Stimulated activated CD8-positive, alpha-beta memory T cell treated with anti-CD3 and anti-CD28 coated beads, Interleukin-15, amount 100 ng/mL, for 4 hours (primary cell): ENCODE results near the gene ZDHHC11B.
"Not testable (repeated sequence)": the region's sequence is repeated elsewhere in the genome, so short reads cannot be mapped to it uniquely, and the experiment has no call there.

Source experiments
- DNase-seq, 2 donors: peaks; one replicate each; pipeline ENCODE4 v3.0.0-alpha.2; 2020; ENCODE audit warnings: low read depth in 2 of 2

ZDHHC11B gene

DNA sequence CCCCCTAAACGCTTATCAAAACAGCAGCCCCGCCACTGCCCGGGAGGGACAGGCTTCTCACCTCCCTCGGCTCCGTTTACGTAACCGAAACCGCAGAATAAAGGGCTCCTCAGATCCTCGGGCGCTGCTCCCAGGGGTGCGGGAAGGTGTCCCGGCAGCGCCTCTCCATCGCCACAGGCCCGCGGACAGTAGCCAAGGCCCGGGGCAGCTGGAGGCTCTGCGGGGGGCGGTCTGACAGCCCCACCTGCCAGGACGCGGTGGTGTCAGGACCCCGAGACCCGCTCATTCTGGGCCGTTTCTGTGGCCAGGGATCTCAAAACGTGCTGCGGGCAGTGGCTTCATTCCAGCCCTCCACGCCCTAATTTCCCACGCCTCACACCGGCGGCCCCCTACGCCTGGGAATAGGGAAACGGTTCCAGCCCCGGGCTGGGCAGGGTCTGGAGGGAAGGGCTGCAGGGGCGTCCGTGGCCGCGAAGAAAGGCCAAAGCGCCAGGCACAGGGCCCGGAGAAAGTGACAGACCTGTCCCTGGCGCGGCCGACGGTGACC lies 575 bp downstream of the ZDHHC11B start:
- DNase-seq = not testable (repeated sequence)

GRCh38 chr5:783049-783802 lies 1.3 kb downstream of the ZDHHC11B start:
- not testable (repeated sequence) for DNase-seq

GRCh38 chr5:782356-782755 lies 2.2 kb downstream of the ZDHHC11B start:
- not testable (repeated sequence) for DNase-seq

GRCh38 chr5:780571-780970 lies 4.0 kb downstream of the ZDHHC11B start:
- not testable (repeated sequence) for DNase-seq

DNA sequence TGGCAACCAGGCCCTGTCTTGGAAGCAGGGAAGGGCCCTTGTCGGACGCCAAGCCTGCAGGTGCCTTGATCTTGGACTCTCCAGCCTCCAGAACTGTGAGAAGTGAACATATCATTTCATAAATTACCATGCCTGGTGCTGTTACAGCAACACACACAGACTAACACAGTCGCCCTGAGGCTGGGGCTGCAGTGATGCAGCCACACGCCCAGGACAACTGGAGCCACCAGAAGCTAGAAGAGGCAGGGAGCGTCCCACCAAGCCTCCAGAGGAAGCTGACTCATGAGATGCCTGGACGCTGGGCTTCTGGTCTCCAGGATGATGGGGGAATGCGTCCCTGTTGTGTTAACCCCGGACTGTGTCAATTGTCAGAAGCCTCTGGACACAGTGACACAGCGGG lies 5.6 kb downstream of the ZDHHC11B start:
- not testable (repeated sequence) for DNase-seq

DNA sequence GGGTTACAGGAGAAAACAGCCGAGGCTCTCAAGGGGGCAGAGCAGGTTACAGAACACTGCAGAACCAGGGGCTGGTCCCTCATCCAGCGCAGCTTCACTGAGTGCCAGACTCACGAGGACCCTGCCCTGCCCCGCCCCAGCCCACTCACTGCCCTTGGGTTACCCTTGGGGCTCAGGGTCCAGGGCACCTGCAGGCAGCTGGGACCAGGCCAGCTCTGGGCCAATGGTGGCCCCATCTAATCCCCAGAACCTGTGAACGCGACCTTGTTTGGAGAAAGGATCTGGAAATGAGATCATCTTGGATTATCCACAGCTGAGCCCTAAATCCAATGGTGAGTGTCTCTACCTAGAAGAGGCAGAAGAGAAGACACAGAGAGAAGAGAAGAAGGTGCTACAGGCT lies 6.1 kb downstream of the ZDHHC11B start:
- DNase-seq = not testable (repeated sequence)

GRCh38 chr5:777756-778161 lies 6.8 kb downstream of the ZDHHC11B start:
- DNase-seq = no peak

- no peak for DNase-seq
Observed at GRCh38 chr5:776862-777711, 7.4 kb downstream of the ZDHHC11B start.

- DNase-seq = no peak
Observed at GRCh38 chr5:775961-776861, 8.3 kb downstream of the ZDHHC11B start.

DNA sequence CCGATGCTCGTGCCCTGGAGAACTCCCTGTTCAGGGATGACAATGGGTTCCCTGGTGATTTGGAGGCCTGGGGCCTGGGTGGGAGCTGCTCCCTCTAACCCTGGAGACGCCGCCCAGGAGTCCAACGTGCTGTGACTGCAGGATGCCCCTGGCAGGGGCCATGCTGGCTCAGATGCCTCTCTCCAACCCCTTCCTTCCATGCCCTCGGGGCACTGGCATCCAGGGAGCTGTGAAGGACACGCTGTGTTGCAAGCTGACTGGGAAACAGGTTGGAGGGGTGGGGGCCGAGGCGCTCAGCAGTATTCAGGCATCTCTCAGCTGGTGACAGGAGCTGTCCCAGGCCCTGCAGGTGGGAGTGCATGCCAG lies 9.0 kb downstream of the ZDHHC11B start:
- not testable (repeated sequence) for DNase-seq

DNA sequence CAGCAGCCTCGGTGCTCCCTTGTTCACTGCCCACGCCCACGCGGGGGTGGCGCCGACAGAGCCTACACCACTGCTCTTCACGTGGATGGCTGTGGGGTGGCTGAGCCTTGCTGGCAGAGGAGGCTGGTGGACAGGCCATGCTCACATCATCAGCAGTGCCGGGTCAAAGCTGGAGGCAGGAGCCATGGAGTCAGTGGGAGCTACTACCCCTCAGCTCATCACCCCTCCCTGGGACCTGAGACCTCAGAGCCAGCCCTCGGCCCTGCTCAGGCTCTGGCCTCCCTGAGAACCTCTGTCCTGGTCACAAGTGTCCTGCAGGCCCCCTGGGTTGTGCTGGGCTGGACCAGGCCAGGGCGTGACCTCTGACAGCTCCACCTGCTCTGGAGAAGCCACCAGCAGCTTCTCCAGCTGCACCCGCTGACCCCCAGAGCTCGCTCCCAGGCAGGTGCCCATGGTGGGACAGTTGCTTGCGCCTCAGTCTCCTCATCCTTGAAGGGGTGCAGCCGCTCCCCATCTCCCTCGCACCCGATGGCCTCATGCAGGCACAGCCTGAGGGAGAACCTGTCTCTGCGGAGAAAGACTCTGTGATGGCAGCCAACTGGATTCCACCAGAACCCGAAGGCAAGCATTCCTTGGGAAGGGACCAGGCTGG lies 9.5 kb downstream of the ZDHHC11B start:
- not testable (repeated sequence) for DNase-seq

DNA sequence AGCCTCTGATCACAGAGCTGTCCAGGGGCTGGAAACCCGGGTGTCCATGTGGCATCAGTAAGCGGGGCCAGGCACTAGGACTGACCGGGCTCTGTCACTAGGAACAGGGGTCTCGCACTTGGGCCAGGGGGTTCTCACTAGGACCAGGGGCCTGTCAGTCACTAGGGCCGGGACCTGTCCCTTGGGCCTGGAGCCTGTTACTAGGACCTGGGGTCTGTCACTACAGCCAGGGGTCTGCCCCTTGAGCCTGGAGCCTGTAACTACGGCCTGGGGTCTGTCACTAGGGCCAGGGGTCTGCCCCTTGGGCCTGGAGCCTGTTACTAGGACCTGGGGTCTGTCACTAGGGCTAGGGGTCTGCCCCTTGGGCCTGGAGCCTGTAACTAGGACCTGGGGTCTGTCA lies 10.2 kb downstream of the ZDHHC11B start:
- not testable (repeated sequence) for DNase-seq

DNA sequence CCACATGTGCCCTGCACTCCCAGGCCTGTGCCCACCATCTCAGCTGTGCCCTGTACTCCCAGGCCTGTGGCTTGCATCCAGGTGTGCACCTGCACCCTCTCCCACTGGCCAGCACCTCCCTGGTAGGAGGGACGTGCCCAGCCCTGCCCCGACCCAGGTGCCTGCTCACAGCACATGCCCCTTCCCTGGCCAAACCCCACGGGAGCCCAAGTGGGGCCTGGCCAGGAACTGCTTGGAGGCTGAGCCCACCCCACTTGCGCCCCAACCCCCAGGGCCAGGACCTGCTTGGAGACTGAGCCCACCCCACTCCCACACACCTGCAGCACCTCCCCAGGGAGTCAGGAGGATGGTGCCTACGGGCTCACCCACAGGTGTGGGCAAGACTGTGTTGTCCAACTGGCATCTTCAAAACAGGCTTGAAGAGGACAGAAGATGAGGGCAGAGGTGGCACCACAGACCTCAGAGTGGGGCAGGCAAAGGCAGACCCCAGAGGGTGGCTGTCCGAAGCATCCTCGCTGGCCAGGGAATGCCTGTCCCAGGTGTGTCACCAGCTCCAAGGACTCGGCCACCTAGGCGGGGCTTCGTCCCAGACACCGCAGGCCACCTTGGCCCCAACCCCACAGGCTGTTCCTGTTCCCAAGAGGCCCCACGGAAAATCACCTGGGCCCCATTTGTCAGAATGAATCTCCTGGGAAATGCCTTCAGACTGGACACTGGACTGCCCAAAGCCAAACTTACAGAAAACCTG lies 10.8 kb downstream of the ZDHHC11B start:
- DNase-seq = no peak

- not testable (repeated sequence) for DNase-seq
Observed at GRCh38 chr5:772931-773330, 11.6 kb downstream of the ZDHHC11B start.

DNA sequence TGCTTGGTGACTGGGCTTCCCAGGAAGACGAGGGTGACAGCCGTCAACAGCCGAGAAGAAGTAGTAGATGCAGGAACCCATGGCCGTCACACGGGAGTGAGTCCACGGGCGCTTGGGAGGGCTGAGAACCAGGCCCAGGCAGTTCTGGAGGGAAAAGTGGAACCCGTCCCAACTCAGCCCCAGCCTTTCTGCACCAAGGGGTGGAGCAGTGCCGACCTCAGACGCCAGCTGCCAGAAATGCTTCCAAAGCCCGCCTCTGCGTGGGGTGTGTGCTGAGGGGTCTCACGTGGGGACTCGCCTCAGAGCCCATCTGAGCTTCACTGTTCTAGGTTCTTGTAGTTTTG lies 12.0 kb downstream of the ZDHHC11B start:
- DNase-seq = not testable (repeated sequence)

GRCh38 chr5:771841-772546 lies 12.5 kb downstream of the ZDHHC11B start:
- DNase-seq = not testable (repeated sequence)

DNA sequence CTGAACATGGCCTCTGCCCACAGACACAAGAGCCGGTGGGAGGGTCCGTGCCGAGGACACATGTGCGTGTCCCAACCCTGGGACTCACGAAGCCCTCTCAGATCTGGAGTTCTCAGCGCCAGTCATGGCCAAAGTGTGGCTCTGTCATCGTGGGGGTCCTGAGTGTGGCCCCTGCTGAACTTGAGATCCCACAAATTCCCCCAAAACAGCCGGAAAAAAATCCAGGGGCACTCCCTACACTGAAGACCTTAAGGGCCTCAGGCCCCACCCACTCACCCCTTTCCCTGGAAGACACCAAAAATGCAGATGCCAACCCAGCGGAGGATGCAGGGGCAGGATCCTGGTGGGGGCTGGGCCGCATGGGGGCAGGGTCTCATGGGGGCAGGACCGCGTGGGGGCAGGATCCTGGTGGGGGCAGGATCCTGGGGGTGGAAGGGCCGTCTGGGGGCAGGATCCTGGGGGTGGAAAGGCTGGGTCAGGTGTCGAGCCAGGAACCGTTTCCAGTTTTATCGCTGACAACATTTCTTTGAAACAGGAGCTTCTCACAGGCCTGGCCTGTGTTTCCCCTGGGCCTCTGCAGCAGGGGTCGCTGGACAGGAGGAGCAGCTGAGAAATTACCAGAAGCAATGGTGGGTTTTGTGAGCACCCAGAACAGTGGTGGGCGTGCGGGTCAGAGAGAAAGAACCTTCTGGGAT lies 13.3 kb downstream of the ZDHHC11B start:
- DNase-seq = not testable (repeated sequence)

DNA sequence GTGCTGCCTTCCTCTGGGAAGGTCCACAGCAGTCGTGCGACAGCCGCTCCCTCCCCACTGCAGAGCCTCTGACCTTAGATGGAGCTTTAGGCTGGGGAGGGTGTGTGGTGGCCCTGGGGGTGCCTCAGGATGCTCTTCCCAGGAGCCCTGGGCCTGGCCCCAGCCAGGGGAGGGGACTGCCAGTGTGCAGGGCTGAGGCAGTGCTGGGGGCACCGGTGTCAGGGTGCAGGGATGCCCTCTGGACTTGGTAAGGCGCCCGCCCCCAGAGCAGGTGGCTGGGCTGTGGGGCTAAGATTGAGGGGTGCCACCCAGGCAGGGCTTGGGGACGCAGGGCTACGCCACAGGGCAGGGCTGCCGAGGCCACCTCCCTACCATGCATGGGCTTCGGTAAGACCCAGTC lies 13.9 kb downstream of the ZDHHC11B start:
- not testable (repeated sequence) for DNase-seq

DNA sequence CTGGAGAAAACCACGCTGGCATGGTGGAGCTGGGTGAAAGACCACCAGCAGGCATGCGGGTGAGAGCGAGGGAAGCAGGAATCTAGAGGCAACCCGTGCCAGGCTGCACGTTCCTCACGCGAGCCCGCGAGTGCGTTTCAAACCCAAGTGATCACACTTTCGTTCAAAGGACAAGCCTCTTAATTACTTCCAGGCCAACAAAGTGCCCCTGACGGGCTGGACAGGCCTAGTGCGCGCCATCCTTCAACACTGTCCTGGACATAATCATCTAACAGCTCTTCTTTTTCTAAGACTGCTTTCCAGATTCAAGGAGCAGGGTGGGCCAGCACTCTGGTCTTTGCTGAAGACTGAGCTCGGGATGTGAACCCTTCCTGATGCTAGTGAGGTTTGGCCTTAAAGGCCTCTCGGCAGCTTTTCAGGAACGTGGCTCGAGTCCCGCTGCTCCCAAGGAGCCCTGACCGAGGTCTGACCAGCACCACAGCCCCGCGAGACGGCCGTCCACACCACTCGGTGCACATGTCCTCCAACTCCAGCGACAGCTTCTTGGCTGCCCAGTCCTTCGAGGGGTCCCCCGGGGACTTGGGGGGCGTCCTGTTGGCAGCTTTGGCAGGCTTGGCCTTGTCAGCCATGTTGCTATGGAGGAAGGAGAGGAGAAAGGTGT lies 14.9 kb downstream of the ZDHHC11B start:
- not testable (repeated sequence) for DNase-seq
